ENCODE measurements around the gene RBBP4. TPM values are rescaled to one million over a fixed set of nuclear protein-coding genes. Genes with fewer than 3 reads are reported as not detected.
"Not testable (repeated sequence)": the region's sequence is repeated elsewhere in the genome, so short reads cannot be mapped to it uniquely, and the experiment has no call there.

RBBP4 gene
- total RNA-seq, 2 donors from 2014 or later: 128 to 129 TPM

- intact Hi-C loops (cut with DNase I, micrococcal nuclease): no loop called here
- DNase-seq: no peak
- ATAC-seq: peak; percentile 31
These were observed 31.0 kb downstream of the RBBP4 start for GRCh38 chr1:32681999-32682398.

DNA sequence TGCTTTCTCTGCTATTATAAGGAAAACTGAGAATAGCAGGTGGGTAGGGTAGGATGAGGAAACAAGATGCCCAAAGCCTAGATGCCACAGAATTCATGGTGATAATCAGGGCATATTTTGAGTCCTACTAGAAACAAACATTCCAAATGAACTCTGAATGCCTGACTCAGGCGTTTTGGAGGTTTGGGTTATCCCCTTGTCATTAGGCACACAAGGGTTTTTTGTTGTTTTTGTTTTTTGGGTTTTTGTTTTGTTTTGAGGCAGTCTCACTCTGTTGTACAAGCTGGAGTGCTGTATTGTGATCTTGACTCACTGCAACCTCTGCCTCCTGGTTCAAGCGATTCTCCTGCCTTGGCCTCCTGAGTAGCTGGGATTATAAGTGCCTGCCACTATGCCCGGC is 32.4 kb downstream of the RBBP4 start:
- ATAC-seq (no peak), DNase-seq (no peak)

GRCh38 chr1:32684167-32684811 is 33.3 kb downstream of the RBBP4 start:
- DNase-seq (peak; percentile 45 to 62), ATAC-seq (peak; percentile 60)
- intact Hi-C loops (cut with DNase I, micrococcal nuclease): no loop called here

More for the DNA sequence above, 32.4 kb downstream of the RBBP4 start:
- intact Hi-C loops (cut with DNase I, micrococcal nuclease): no loop called here

DNA sequence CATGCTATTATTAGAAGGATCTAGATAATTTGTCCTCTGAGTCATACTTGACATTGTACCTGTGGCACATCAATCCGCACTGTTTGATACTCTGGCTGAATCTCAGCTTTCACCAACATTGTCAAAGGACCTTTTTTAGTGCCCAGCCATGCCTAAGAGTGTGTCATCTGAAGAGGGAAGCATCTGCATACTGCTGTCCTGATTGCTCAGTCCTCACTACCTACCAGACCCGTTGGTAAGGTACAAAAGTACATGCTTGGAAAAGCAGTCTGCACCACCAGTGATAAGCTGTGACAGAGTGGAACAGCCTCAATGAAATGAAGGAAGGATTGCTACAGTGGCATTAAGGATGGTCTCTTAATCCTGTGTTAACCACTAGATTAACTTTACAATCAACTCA is 34.5 kb downstream of the RBBP4 start:
- no peak for DNase-seq
- no peak for ATAC-seq
- intact Hi-C loops (cut with DNase I, micrococcal nuclease): no loop called here

DNA sequence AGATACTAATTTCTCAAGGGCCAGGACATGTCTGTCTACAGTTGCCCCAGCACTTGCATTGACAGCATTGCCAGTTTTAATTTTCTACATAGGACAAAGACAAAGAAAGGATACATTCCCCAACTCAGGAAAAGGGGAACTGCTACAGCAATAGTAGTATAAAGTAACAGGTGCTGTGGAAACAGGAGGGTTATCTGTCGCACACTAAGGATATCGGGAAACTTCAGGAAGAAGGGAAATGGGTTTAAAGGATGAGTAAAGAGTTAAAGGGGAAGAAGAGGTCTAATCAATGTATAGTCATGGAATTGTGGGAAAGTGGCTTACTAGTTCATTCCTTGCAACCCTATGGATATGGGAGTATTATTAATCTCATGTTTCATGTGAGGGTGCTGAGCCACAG is 35.4 kb downstream of the RBBP4 start:
- no peak for ATAC-seq
- intact Hi-C loops (cut with DNase I, micrococcal nuclease): no loop called here
- DNase-seq: no peak

- DNase-seq (no peak), ATAC-seq (no peak)
- intact Hi-C loops (cut with DNase I, micrococcal nuclease): no loop called here
These were observed 42.6 kb downstream of the RBBP4 start for GRCh38 chr1:32693455-32694174.

DNA sequence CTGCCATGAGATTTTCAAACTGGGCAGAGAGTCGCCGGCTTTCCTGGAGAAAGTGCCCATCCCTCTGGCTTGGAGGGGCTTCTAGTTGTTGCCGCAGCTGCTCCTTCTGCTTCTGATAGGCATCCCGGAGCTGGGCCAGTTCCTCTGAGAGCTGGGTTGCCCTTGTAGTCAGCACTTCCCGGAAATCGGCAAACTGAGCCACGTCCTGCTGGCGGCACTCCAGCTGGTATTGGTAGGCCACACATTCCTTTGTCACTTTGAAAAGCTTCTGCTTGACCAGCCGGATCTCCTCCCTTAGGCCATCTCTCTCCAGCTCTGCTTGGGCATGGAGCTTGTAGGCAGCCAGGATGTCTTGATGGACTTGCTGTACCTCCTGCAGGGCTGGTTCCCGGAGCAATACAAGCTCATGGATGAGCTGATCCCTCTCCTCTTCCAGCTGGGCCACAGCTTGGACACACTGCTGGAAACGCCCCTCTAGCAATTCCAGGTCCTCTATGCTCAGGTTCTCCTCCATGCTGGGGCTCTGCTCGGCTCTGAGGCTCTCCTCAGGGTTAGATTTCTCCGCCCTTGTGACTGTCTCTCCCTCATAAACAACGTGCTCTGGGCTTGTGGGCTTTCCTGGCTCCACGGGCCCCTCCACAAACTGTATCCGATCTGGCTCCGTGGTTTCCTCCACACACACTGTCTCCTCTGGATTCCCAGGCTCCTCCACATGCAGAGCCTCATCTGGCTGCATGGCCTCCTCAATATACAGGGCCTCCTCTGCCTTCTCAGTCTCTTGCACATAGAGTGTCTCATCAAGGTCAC is 44.3 kb downstream of the RBBP4 start:
- intact Hi-C loops (cut with DNase I, micrococcal nuclease): no loop called here
- DNase-seq: peak in 1 of 2 donors; percentile 63

GRCh38 chr1:32696041-32696440 is 45.0 kb downstream of the RBBP4 start:
- DNase-seq (no peak), ATAC-seq (no peak)
- intact Hi-C loops (cut with DNase I, micrococcal nuclease): no loop called here

More for the DNA sequence above, 44.3 kb downstream of the RBBP4 start:
- ATAC-seq: peak; percentile 27

DNA sequence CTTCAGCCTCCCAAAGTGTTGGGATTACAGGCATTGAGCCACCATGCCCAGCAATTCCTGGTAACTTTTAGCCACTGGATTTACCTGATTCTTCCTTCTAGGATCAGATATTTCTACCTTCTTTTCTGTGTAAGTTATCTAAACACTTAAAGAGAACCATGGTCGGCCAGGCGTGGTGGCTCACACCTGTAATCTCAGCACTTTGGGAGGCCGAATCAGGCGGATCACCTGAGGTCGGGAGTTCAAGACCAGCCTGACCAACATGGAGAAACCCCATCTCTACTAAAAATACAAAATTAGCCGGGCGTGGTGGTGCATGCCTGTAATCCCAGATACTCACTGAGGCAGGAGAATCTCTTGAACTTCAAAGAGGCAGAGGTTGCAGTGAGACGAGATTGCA is 46.0 kb downstream of the RBBP4 start:
- DNase-seq; intact Hi-C loops (cut with DNase I, micrococcal nuclease); ATAC-seq: not testable (repeated sequence)

- ATAC-seq (peak; percentile 72), DNase-seq (peak; percentile 57 to 79)
- intact Hi-C loops (cut with DNase I, micrococcal nuclease): no loop called here
These were observed 50.5 kb downstream of the RBBP4 start for GRCh38 chr1:32701421-32701911.

GRCh38 chr1:32701951-32702598 is 51.1 kb downstream of the RBBP4 start:
- ATAC-seq (peak; percentile 18), DNase-seq (peak in 1 of 2 donors; percentile 46)
- intact Hi-C loops (cut with DNase I, micrococcal nuclease): no loop called here

DNA sequence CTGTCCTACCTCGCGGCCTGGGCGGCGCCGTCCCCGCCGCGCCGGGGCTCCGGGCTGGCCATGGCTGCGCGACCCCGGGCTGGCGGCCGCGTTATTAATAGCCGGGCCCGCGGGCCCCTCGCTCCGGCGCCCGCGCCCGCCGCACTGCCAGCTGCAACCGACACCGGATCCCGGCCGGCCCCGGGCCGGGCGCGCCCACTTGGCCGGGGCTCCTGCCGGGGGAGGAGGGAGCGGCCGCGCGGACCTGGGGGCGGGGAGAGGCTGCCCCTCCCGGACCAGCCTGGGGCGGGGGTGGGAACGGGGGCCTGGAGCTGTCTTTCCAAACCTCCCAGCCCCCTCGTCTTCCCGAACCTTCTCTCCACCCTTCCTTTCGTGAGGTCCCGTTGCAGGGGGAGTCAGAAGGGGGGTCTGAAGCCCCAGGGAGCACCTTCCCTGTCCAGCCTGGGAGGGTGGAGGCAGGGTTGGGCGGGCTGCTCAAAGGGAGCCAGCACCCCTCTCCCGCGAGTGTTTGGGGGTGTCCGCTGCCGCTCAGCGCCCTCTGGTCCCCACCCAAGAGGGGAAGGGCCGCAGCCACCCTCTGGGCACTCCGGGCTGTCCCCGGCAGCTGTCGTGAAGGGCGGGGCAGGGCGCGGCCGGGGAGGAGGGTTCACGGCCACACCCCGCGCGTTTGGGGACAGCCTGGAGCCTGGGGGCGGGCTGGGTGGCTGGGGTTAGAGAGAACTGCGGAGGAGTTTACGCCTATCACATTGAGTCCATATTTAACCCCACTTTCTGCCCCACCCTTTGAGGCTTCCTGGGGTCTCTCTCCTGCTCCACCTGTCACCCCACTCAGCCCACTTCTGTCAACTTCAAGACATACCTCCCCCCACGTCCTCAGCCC is 51.8 kb downstream of the RBBP4 start, which contains the start of gene SYNC:
TSS of gene SYNC (minus strand) at position 172 of the 880 bp plus-strand sequence. CDS start at position 62, 110 bp downstream.
- ATAC-seq: peak; percentile 78
- intact Hi-C loops (cut with DNase I, micrococcal nuclease): no loop called here
- DNase-seq: peak; percentile 91

DNA sequence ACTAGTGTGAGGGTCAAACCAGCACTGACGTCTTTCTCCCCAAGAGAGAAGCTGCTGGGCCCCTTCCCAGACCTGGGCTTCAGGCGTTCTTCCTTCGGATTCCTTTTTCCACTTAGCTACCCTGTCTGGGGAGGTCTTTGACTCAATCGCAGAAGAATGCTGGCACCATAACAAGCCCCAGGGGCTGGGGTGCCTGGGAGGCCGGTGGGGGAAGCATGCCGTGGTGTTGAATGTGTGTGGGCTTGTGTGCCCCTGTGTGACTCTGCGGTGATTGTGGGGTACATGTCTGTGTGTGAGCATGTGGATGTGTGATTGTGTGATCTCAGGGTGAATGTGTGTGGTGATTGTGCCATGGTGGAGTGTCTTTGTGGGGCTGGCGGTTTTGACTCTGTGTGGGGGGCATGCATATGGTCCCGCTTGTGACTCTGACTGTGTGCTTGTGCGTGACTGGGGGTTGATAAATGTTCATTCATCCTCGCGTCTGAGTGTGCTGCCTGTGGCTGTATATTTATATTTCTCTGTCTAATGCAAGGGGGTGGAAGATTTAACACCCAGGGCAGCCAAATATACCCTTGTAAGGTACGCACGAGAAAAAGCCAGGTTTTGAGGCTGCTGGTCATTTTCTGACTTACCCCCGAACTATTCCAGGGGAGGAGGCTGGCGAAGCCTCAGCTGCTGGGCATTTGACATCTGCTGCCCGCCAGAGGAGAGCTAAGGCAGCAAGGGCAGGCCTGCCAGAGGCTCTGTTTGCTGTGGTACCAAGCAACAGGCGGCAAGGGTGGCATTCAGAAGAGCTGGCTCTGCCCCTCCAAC is 52.7 kb downstream of the RBBP4 start:
- DNase-seq: no peak
- intact Hi-C loops (cut with DNase I, micrococcal nuclease): no loop called here
- ATAC-seq: no peak

- no peak for ATAC-seq
- intact Hi-C loops (cut with DNase I, micrococcal nuclease): no loop called here
These were observed 54.5 kb downstream of the RBBP4 start for GRCh38 chr1:32705516-32705915.

DNA sequence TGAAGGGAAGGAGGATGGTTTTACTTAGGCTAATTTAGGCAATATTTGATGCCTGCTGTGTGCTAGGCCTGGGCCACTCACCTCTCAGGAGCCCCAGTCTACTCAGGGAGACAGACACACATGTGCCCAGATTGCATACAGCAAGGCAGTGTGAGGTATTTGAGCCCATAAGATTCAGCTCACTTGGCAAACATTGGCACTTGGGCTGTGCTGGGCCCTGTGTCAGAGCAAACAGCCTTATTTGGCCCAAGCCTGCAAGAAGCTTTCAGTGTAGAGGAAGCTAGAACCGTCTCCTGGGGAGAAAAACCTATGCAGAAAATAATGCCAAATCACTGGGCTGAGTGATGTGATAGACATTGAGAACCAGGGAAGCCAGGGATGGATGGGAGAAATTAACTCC is 55.5 kb downstream of the RBBP4 start:
- DNase-seq: no peak
- intact Hi-C loops (cut with DNase I, micrococcal nuclease): no loop called here
- ATAC-seq: no peak

More at GRCh38 chr1:32705516-32705915, 54.5 kb downstream of the RBBP4 start:
- no peak for DNase-seq

DNA sequence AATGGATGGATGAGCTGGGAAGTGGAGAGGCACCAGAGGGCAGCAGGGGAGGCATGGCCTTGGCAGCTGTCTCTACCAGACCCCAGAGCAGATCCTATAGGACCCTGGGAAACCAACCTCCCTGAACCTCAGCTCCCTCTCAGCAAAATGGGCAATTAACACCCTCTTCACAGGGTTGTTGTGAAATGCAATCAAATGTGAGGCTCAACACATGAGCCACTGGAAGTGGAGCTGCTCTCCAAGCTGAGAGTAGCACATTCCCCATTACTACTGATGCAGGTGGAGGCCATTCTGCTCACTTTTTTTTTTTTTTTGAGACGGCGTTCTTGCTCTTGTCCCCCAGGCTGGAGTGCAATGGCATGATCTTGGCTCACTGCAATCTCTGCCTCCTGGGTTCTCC is 58.1 kb downstream of the RBBP4 start:
- intact Hi-C loops (cut with DNase I, micrococcal nuclease): no loop called here
- ATAC-seq (no peak), DNase-seq (no peak)

DNA sequence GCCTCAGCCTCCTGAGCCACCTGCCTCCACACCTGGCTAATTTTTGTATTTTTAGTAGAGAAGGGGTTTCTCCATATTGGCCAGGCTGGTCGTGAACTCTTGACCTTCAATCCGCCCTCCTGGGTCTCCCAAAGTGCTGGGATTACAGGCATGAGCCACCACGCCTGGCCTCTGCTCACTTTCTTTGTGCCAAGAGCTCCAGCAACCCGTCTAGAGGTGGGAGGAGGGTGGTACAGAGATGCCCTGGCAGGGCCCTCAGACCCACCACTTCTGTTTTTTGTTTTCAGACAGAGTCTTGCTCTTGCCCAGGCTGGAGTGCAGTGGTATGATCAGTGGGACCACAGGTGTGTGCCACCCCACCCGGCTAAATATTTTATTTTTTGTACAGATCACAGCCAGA is 58.5 kb downstream of the RBBP4 start:
- ATAC-seq (no peak), DNase-seq (no peak)
- intact Hi-C loops (cut with DNase I, micrococcal nuclease): no loop called here
